Nucleus accumbens (tissue), 56 donors: Measurements from ENCODE around the gene DVL2.

Source experiments
- DNase-seq, 56 donors: peaks; one replicate each; lab custom pipeline; 2025; lab: John Stamatoyannopoulos, UW

The DVL2 gene

GRCh38 chr17:7239091-7240027, 5.0 kb upstream of the DVL2 start, which contains the start of gene PHF23:
Gene PHF23, minus strand, starts transcription at chr17:7239457. Its CDS starts 178 bp downstream, at chr17:7239279.
- DNase-seq: peak; percentile 92 to 100 (median 99)

DNA sequence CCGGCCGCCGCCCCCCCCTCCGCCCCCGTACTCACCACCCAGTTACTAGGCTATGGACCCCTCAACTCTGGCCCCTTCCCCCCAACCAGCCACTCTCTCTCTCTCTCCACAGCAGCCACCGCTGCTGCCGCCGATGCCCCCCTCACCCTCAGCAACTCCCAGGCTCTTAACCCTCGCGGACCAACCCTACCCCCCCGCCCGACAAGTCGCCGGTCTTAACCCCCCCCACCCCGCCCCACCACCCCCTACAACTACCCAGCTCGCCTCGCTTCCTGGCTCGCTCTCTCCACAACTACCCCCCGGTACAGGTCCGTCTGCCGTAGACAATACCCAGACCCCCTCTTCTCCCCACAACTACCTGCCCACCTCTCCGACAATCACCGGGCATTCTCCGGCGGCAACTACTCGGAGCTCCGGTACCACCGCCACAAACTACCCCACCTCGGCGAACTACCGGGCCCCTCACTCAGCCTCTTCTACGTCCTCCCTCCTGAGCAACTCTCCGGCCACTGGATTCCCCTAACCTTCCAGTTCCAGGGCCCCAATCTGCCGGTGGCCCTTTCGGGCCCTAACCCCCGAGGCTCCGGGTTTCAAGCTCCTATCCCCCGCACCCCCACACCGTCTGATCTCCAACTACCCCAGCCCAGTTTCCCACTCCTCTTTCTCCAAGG, 4.2 kb upstream of the DVL2 start:
- DNase-seq: peak in 5 of 56 donors; percentile 31 to 59 (median 49)

DNA sequence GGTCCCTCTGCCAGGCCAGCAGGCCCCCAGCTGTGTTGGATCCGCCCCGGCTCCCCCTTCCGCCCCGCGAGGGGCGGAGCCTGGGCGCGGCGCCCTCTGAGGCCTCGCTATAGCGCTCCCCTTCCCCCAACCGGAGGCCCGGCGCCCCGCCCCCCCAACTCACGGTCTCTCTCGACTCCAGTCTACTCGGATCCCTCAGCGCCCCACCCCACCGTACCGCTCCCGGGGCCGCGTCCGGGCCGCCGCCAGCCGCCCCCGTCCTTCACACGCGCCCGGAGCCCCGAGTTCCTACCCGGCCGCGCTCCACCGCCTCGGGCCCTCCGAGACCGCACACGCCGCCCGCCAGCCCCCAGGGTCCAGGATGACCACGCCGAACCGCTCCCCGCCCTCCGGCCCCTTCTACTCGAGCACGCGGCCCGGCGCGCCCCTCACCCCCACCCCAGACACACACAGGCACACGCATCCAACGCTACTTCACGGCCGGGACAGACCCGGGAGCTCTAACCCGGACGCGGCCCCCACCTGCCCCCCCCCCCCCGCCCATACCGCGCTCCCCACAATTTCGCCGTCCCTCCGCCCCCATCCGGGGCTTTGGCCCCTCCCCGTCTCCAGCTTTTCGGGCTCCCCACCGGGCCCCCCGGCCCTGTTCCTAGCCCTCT, 3.6 kb upstream of the DVL2 start:
- DNase-seq: peak in 42 of 56 donors; percentile 28 to 79 (median 54)

GRCh38 chr17:7237266-7237760, 3.0 kb upstream of the DVL2 start:
- DNase-seq: no peak

- DNase-seq: no peak
Measured at GRCh38 chr17:7236808-7237207, 2.5 kb upstream of the DVL2 start.

- no peak for DNase-seq
Measured at GRCh38 chr17:7235693-7236665, 1.7 kb upstream of the DVL2 start.

DNA sequence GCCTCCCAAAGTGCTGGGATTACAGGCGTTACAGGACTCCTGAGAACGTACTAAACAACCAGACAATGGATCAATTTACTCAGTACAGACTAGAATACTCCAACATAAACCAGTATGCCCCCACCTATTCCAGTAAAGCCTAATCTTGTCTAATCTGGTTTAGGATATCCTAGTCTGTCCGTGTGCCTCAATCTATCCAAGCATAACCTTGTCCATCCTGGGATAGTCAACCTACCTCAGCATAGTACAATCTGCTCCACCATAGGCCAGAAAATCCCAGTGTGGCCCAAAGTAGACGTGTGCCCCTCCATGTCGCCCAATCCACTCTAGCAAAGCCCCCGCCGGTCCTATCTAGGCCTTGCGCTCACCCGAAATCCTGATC, 625 bp downstream of the DVL2 start:
- no peak for DNase-seq

- no peak for DNase-seq
Measured at GRCh38 chr17:7232114-7232513, 2.2 kb downstream of the DVL2 start.

DNA sequence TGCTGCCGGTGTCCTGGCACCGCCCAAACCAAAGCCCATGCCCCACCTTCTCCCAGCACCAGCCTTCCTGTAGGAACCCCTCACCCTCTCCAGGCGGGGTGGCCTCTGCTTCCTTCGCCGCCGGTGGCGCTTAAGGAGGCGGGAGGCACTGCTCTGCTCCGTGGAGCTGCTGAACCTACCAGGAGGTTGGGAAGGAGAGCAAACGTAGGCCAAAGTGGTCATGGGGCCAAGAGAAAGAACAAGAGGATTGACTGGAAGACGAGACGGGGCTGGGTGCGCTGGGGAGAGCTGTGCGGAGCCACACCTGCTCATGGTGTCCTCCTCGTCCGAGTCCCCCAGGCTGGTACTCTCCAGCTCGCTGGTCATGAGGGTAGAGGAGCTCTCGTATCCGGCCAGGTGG, 4.8 kb downstream of the DVL2 start:
- DNase-seq: no peak

DNA sequence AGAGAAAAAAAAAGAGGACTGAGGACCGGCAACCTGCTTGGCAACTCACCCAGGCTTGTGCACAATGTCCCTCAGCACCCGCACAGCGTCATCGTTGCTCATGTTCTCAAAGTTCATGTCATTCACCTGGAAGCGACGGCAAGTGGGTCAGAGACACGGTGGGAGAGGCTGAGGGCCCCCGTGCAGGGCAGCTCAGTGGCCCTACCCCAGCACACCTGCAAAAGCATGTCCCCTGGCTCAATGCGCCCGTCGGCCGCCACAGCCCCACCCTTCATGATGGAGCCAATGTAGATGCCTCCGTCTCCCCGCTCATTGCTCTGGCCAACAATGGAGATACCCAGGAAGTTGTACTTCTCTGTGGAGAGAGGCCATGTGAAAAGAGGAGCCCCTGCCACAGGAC, 5.4 kb downstream of the DVL2 start:
- no peak for DNase-seq

DNA sequence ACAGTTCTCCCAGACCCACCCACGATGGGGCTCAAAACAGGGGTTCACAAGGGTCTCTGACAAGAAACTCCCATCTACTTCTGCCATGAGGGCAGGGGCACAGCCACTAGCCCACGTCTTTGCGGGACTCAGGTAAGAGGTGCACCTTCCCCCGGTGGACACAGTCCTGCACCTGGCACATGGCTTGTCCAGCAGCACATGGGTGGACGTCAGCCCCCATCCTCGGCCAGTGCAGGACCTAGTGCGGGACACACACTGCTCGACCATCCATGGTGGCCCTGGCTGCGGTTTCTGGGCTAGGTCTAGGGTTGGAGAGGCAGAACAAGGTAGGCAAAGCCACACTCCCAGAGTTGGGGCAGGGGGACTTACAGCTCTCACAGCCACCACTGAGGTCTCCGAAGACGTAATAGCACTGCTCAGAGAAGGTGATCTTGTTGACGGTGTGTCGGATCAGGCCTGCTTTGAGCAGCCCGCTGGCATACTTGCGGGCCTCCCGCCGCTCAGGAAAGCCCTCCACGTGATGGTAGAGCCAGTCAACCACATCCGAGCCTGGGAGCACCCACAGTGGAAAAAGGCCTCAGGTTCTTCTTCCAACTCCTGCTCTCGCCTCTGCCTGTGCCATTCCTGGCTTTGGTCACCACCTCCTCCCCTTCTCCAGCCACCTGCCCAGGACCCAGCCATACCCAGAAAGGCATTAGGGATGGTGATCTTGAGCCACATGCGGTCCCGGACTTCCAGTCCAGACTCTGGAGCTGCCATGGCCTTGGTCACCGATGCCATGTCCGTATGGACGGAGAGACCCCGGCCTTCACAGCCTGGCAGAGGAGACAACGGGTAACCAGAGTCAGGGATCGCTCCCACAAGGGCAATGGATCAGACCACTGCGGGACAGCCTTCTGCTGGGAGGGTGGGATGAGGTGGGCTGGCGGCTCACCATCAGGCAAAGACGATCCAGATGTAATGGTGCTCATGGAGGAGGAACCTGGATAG, 7.3 kb downstream of the DVL2 start:
- no peak for DNase-seq

- DNase-seq: no peak
Measured at GRCh38 chr17:7225711-7226331, 8.5 kb downstream of the DVL2 start.

GRCh38 chr17:7224661-7225111, 9.6 kb downstream of the DVL2 start:
- DNase-seq: no peak

DNA sequence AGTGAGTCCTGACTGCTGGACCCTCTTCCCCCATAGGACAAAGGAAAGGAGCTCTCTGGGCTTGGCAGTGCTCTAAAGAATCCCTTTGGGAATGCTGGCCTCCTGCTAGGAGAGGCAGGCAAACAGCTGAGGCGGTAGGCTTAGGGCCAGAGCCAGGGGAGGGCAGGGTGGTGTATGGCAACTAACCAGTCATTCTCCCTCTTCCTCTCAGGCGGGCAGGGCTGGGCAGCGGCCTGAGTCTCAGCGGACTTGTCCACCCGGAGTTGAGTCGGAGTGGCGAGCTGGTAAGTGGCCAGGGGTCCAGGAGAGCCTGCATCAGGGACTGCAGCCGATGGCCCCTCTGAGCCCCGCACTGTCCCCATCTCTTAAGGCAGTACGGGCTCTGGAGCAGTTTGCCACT, 10.2 kb downstream of the DVL2 start:
- DNase-seq: no peak

DNA sequence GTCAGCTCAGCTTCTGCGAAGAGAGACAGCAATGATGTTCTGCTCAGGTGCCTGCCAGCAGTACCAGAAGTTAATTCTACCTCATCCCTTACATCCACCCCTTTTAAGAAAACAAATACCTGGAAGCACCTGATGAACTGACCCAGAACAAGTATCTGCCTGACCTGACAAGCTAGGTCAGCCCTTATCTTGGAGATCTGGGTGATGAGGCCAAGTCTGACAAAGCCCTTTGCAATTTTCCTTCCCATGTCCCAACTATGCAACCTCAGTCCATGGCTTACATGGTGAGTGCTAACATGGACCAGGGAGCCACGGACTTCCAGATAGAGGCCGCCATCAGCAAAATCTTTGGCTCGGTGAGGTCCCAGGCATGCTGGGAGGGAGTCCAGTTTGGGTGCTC, 10.9 kb downstream of the DVL2 start:
- DNase-seq: no peak

DNA sequence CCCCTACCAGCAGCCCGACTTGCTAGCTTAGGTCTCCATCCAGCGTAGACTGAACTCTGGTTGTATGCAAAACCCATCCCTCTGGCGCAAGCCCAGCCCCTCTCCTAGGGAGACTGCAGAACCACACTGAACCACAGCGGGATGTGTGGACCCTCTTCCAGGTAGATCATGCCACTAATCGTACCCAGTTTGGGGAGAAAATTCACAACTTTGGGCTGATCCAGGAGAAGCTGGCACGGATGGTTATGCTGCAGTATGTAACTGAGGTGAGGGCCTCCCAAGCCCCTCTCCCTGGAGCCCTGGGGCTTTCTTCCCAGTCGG, 11.4 kb downstream of the DVL2 start:
- DNase-seq: no peak

DNA sequence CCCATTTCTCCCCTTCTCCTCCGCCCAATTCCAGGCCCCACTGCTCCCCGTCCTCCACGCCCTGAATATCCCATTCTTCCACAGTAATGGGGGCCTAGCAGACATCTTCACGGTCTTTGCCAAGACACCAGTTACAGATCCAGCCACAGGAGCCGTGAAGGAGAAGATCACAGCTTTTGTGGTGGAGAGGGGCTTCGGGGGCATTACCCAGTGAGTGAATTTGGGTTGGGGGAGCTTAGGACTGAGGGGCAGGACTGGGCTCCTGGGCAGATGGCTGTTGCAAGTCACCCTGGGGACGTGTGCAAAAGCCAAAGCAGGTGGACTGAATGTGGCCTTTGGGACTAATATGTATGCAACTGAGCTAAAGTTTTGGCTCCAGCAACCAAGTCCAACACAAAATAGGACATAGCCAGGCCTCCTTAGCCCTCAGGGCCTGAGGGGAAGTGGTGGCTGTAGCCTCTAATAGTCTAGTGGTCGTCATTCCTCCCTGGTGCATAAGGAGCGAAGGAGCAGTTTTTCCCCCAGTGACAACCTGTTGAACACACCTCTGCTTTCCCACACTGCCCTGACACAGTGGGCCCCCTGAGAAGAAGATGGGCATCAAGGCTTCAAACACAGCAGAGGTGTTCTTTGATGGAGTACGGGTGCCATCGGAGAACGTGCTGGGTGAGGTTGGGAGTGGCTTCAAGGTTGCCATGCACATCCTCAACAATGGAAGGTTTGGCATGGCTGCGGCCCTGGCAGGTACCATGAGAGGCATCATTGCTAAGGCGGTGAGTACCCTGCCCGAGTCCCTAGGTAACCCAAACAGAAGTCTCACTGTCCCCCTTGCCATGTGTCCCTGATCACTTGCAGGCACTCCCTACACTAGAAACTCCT, 12.0 kb downstream of the DVL2 start:
- no peak for DNase-seq
